ENCODE results near the gene ATP9B. TPM values are rescaled to one million over a fixed set of nuclear protein-coding genes. Genes with fewer than 3 reads are reported as not detected.

Gene ATP9B
- total RNA-seq, 1 donor from 2014 or later = 22.7 TPM

GRCh38 chr18:79411614-79412526 is 342.7 kb downstream of the ATP9B start:
- no peak for TF ChIP-seq CTCF (conservative IDR thresholded peaks at IDR 0.05; ENCODE audit: low read depth, low read length)
- no peak overlapping the region for H3K4me3 ChIP-seq (ENCODE audit: low read depth, low read length)
- no peak for DNase-seq (ENCODE audit: low read depth)

- DNase-seq (ENCODE audit: low read depth) = no peak
- TF ChIP-seq CTCF (conservative IDR thresholded peaks at IDR 0.05; ENCODE audit: low read depth, low read length) = no peak
- no peak overlapping the region for H3K4me3 ChIP-seq (ENCODE audit: low read depth, low read length)
These were observed 343.8 kb downstream of the ATP9B start for GRCh38 chr18:79413025-79413424.

GRCh38 chr18:79413426-79413825 is 344.2 kb downstream of the ATP9B start:
- H3K4me3 ChIP-seq (ENCODE audit: low read depth, low read length) = no peak overlapping the region
- DNase-seq (ENCODE audit: low read depth) = no peak
- no peak for TF ChIP-seq CTCF (conservative IDR thresholded peaks at IDR 0.05; ENCODE audit: low read depth, low read length)

- H3K4me3 ChIP-seq (ENCODE audit: low read depth, low read length) = no peak overlapping the region
- no peak for TF ChIP-seq CTCF (conservative IDR thresholded peaks at IDR 0.05; ENCODE audit: low read depth, low read length)
- no peak for DNase-seq (ENCODE audit: low read depth)
These were observed 344.7 kb downstream of the ATP9B start for GRCh38 chr18:79413901-79414300.

GRCh38 chr18:79416022-79416676 is 347.0 kb downstream of the ATP9B start:
- no peak overlapping the region for H3K4me3 ChIP-seq (ENCODE audit: low read depth, low read length)
- DNase-seq (ENCODE audit: low read depth) = no peak
- no peak for TF ChIP-seq CTCF (conservative IDR thresholded peaks at IDR 0.05; ENCODE audit: low read depth, low read length)

GRCh38 chr18:79416677-79417052 is 347.5 kb downstream of the ATP9B start:
- TF ChIP-seq CTCF (conservative IDR thresholded peaks at IDR 0.05; ENCODE audit: low read depth, low read length) = no peak
- H3K4me3 ChIP-seq (ENCODE audit: low read depth, low read length) = no peak overlapping the region
- DNase-seq (ENCODE audit: low read depth) = no peak
